HEK293 (cell line): ENCODE measurements around the gene GTF2F2.

Experiments
- CTCF ChIA-PET: fragments of 350-600 bp; formaldehyde crosslinking; extraction: SDS; loops from one replicate; lab custom pipeline; 2021; ENCODE audit warnings: antibody characterized with exemption; lab: Yijun Ruan, JAX
- POLR2A ChIA-PET: fragments of 300-600 bp; formaldehyde crosslinking; extraction: SDS; loops from one replicate; lab custom pipeline; 2020; ENCODE audit warnings: antibody characterized with exemption, inconsistent platforms; lab: Yijun Ruan, JAX
- H3K27ac ChIP-seq: fragments of 200-500 bp; sonication (Bioruptor generic); 2 replicates; pipeline ENCODE4 v1.5.1; 2014; ENCODE audit warnings: low read depth, low read length, control low read depth, inconsistent platforms; ENCODE audit errors: extremely low read depth
- H3K36me3 ChIP-seq, 2 experiments: fragments of 200-500 bp in 1 of 2; sonication (Bioruptor generic) in 1 of 2; 1 replicate in 1 of 2; 2 replicates in 1 of 2; pipeline ENCODE4 v1.5.1; 2014 to 2017; ENCODE audit warnings: inconsistent platforms in 2 of 2, low read length in 2 of 2; ENCODE audit not compliant: control insufficient read depth in 2 of 2, insufficient read depth in 1 of 2
- H3K4me1 ChIP-seq: fragments of 200-500 bp; sonication (Bioruptor generic); 2 replicates; pipeline ENCODE4 v1.5.1; 2014; ENCODE audit warnings: mild to moderate bottlenecking, low read length, inconsistent platforms; ENCODE audit not compliant: control insufficient read depth, insufficient read depth
- H3K4me3 ChIP-seq: 2 replicates; pipeline ENCODE4 v1.5.1; 2011; ENCODE audit warnings: low read depth, mild to moderate bottlenecking, control low read depth, low read length, moderate library complexity
- H3K9me3 ChIP-seq: fragments of 200-500 bp; sonication (Bioruptor generic); 2 replicates; pipeline ENCODE4 v1.5.1; 2014; ENCODE audit warnings: low read depth, low read length, inconsistent platforms; ENCODE audit not compliant: control insufficient read depth, insufficient read depth
- HOXD13 ChIP-seq: sonication (generic); formaldehyde crosslinking; IDR thresholded peaks from 2 replicates; pipeline ENCODE4 v1.8.0; 2022; ENCODE audit warnings: missing genetic modification reagents, borderline replicate concordance
- INSM2 ChIP-seq: fragments of 450-650 bp; formaldehyde crosslinking; IDR thresholded peaks from 2 replicates; pipeline ENCODE4 v1.5.1; 2016; ENCODE audit warnings: missing biosample characterization, missing genetic modification characterization
- KLF7 ChIP-seq: fragments of 450-650 bp; formaldehyde crosslinking; IDR thresholded peaks from 2 replicates; pipeline ENCODE4 v1.5.1; 2016; ENCODE audit warnings: missing biosample characterization, missing genetic modification characterization, borderline replicate concordance
- KLF9 ChIP-seq: fragments of 450-650 bp; formaldehyde crosslinking; IDR thresholded peaks from 2 replicates; pipeline ENCODE4 v1.5.1; 2016; ENCODE audit warnings: missing biosample characterization, missing genetic modification characterization, low read depth
- REPIN1 ChIP-seq: fragments of 450-650 bp; formaldehyde crosslinking; IDR thresholded peaks from 2 replicates; pipeline ENCODE4 v1.5.1; 2017; ENCODE audit warnings: missing biosample characterization, missing genetic modification characterization, low read depth
- REST ChIP-seq: fragments of 450-650 bp; formaldehyde crosslinking; IDR thresholded peaks from 2 replicates; pipeline ENCODE4 v1.5.1; 2016; ENCODE audit warnings: missing biosample characterization, missing genetic modification characterization
- SCRT2 ChIP-seq: fragments of 450-650 bp; formaldehyde crosslinking; IDR thresholded peaks from 2 replicates; pipeline ENCODE4 v1.5.1; 2016; ENCODE audit warnings: missing biosample characterization, missing genetic modification characterization
- SP7 ChIP-seq: fragments of 450-650 bp; formaldehyde crosslinking; IDR thresholded peaks from 2 replicates; pipeline ENCODE4 v1.5.1; 2016; ENCODE audit warnings: missing biosample characterization, missing genetic modification characterization
- ZEB2 ChIP-seq: fragments of 450-650 bp; formaldehyde crosslinking; IDR thresholded peaks from 2 replicates; pipeline ENCODE4 v1.5.1; 2016; ENCODE audit warnings: missing biosample characterization, missing genetic modification characterization
- ZNF140 ChIP-seq: fragments of 450-650 bp; formaldehyde crosslinking; IDR thresholded peaks from 2 replicates; pipeline ENCODE4 v1.5.1; 2016; ENCODE audit warnings: missing biosample characterization, missing genetic modification characterization
- ZNF184 ChIP-seq: fragments of 450-650 bp; IDR thresholded peaks from 2 replicates; pipeline ENCODE4 v1.5.1; 2018; ENCODE audit warnings: missing biosample characterization, mild to moderate bottlenecking, missing genetic modification characterization
- ZNF335 ChIP-seq: fragments of 450-650 bp; formaldehyde crosslinking; conservative IDR thresholded peaks from 2 replicates; pipeline ENCODE4 v1.5.1; 2016; ENCODE audit warnings: missing biosample characterization, missing genetic modification characterization
- ZNF341 ChIP-seq: fragments of 450-650 bp; formaldehyde crosslinking; IDR thresholded peaks from 2 replicates; pipeline ENCODE4; 2016; ENCODE audit warnings: low read depth, missing biosample characterization, missing genetic modification characterization
- ZNF600 ChIP-seq: fragments of 450-650 bp; formaldehyde crosslinking; IDR thresholded peaks from 2 replicates; pipeline ENCODE4 v1.5.1; 2016; ENCODE audit warnings: missing biosample characterization, missing genetic modification characterization
- ZNF623 ChIP-seq: fragments of 450-650 bp; formaldehyde crosslinking; IDR thresholded peaks from 2 replicates; pipeline ENCODE4 v1.5.1; 2016; ENCODE audit warnings: missing biosample characterization, missing genetic modification characterization
- ZNF629 ChIP-seq: fragments of 450-650 bp; formaldehyde crosslinking; IDR thresholded peaks from 2 replicates; pipeline ENCODE4 v1.5.1; 2017; ENCODE audit warnings: missing biosample characterization, missing genetic modification characterization
- ZNF785 ChIP-seq: fragments of 450-650 bp; formaldehyde crosslinking; IDR thresholded peaks from 2 replicates; pipeline ENCODE4 v1.5.1; 2016; ENCODE audit warnings: missing biosample characterization, missing genetic modification characterization
- ZSCAN23 ChIP-seq: fragments of 450-650 bp; formaldehyde crosslinking; IDR thresholded peaks from 2 replicates; pipeline ENCODE4 v1.5.1; 2016; ENCODE audit warnings: missing biosample characterization, missing genetic modification characterization

The GTF2F2 gene

GRCh38 chr13:45320876-45321629 lies 200.7 kb downstream of the GTF2F2 start:
- H3K36me3 ChIP-seq, result no peaks in the 10 kb centered on the region

GRCh38 chr13:45325806-45326205 lies 205.5 kb downstream of the GTF2F2 start:
- H3K27ac ChIP-seq, result no peak overlapping the region; the same call in 1 of the 2 replicates
- TF ChIP-seq HOXD13 (CRISPR knock-in tag) (no peak), ZNF600 (peak; percentile 81), ZEB2 (tag by site-specific recombination) (0 out of 2 replicates have a peak, but pooled peaks have one; percentile 30), SP7 (tag by site-specific recombination) (peak; percentile 41; the same call in 1 of the 2 replicates), INSM2 (peak; percentile 22; the same call in 1 of the 2 replicates), ZNF184 (tag by site-specific recombination) (0 out of 2 replicates have a peak, but pooled peaks have one; percentile 61), ZNF335 (tag by site-specific recombination) (peak; percentile 30; the same call in 1 of the 2 replicates), ZNF629 (peak; percentile 71), ZNF341 (tag by site-specific recombination) (peak; percentile 28; the same call in 1 of the 2 replicates), REPIN1 (tag by site-specific recombination) (no peak)
- H3K36me3 ChIP-seq, result no peaks in the 10 kb centered on the region
- CTCF ChIA-PET, result interaction anchor here (0.9 to 1.1 kb wide), 2 partner anchors 17 to 279 kb away, joined by 3 read pairs; no protein-coding TSS in a partner anchor
- H3K4me1 ChIP-seq, result no peaks in the 10 kb centered on the region
- POLR2A ChIA-PET, result interaction anchor here (1.1 kb wide), 1 partner anchor 14 kb away, joined by 3 read pairs; no protein-coding TSS in a partner anchor
- H3K9me3 ChIP-seq, result no peaks in the 10 kb centered on the region
- no peak overlapping the region for H3K4me3 ChIP-seq

More at GRCh38 chr13:45320876-45321629, 200.7 kb downstream of the GTF2F2 start:
- TF ChIP-seq KLF7 (no peak), REST (tag by site-specific recombination) (no peak), ZSCAN23 (tag by site-specific recombination) (no peak), KLF9 (tag by site-specific recombination) (no peak), ZNF623 (tag by site-specific recombination) (no peak), ZNF785 (no peak), ZNF140 (tag by site-specific recombination) (no peak), SCRT2 (tag by site-specific recombination) (no peak)
- Histone ChIP-seq H3K4me3 (no peak overlapping the region), H3K4me1 (no peaks in the 10 kb centered on the region), H3K27ac (no peak overlapping the region), H3K9me3 (no peaks in the 10 kb centered on the region)
- POLR2A ChIA-PET, result no interaction called here
- CTCF ChIA-PET, result interaction anchor here (0.6 kb wide), 1 partner anchor 19 kb away, joined by 3 read pairs; no protein-coding TSS in a partner anchor
